Measurements from ENCODE around the gene SMAD4. TPM values are rescaled to one million over a fixed set of nuclear protein-coding genes. Genes with fewer than 3 reads are reported as not detected.
"Not testable (repeated sequence)": the region's sequence is repeated elsewhere in the genome, so short reads cannot be mapped to it uniquely, and the experiment has no call there.

The SMAD4 gene
- total RNA-seq, 4 donors from 2014 or later = 163 to 305 (median 250) TPM

GRCh38 chr18:50986360-50987087, 43.5 kb upstream of the SMAD4 start:
- Histone ChIP-seq H3K27me3 (no peaks in the 10 kb centered on the region), H3K9me3 (no peaks in the 10 kb centered on the region), H3K27ac (no peak overlapping the region), H3K4me3 (replicated peaks in 1 of 3) (no peak overlapping the region), H3K36me3 (peaks cover 0 to 2% of the 10 kb centered on the region in 2 donors), H3K4me1 (peaks cover 2 to 15% of the 10 kb centered on the region in 2 donors)
- TF ChIP-seq, protein P1, sequence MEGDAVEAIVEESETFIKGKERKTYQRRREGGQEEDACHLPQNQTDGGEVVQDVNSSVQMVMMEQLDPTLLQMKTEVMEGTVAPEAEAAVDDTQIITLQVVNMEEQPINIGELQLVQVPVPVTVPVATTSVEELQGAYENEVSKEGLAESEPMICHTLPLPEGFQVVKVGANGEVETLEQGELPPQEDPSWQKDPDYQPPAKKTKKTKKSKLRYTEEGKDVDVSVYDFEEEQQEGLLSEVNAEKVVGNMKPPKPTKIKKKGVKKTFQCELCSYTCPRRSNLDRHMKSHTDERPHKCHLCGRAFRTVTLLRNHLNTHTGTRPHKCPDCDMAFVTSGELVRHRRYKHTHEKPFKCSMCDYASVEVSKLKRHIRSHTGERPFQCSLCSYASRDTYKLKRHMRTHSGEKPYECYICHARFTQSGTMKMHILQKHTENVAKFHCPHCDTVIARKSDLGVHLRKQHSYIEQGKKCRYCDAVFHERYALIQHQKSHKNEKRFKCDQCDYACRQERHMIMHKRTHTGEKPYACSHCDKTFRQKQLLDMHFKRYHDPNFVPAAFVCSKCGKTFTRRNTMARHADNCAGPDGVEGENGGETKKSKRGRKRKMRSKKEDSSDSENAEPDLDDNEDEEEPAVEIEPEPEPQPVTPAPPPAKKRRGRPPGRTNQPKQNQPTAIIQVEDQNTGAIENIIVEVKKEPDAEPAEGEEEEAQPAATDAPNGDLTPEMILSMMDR (IDR thresholded peaks at IDR 0.05) = no peak
- TF ChIP-seq POLR2A (IDR thresholded peaks at IDR 0.05) = no peak
- WGBS, 2 donors = 86 to 97% methylated on average over 2 of the region's 2 CpGs
- no peak for DNase-seq
- intact Hi-C loops (cut with DNase I) = no loop called here

DNA sequence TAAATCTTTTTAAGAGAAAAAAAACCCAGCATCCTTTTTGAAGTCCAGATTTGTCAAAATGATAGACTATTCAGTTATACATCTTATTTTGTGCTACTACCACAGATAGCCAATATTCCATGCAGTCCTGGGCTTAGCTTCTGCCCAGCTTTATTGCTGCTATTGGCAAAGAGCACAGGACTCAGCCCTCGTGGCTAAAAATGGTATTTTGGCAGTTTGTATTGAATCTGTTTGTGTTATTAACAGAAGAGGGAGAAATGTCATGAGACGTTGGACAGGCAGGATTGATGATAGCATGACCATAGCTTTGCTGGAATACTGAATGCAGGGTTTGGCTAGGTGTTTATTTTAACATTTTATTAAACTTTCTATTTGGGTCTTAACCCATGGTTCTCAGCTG, 42.8 kb upstream of the SMAD4 start:
- Histone ChIP-seq H3K9me3 (no peaks in the 10 kb centered on the region), H3K4me3 (replicated peaks in 1 of 3) (no peak overlapping the region), H3K36me3 (peaks cover 0 to 2% of the 10 kb centered on the region in 2 donors), H3K4me1 (peaks cover 2 to 14% of the 10 kb centered on the region in 2 donors), H3K27ac (no peak overlapping the region), H3K27me3 (no peaks in the 10 kb centered on the region)
- 73 to 76% methylated on average over 2 of the region's 2 CpGs for WGBS, 2 donors
- intact Hi-C loops (cut with DNase I) = no loop called here
- no peak for TF ChIP-seq POLR2A (IDR thresholded peaks at IDR 0.05)
- TF ChIP-seq, protein P1 (IDR thresholded peaks at IDR 0.05) = no peak
- no peak for DNase-seq

DNA sequence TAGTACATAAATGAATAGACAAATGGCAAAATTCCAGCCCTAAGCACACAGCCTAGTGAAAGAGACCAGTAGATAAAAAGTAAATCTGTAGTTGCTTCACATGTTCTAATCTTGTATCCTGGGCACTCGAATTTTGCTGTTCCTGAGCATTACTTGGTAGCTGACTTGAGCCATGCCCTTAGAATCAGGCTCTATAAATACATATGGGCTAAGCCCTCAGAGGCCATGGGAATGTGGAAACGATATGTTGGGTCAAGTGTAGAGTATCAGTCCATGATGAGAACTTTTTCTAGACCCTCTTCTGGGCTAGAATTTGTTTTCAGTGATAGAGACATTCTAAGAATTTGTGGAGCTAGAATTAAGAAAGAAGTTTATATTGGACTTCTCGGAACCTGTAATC, 40.3 kb upstream of the SMAD4 start:
- TF ChIP-seq POLR2A (IDR thresholded peaks at IDR 0.05) = no peak
- TF ChIP-seq, protein P1 (IDR thresholded peaks at IDR 0.05) = no peak
- peaks cover 0 to 2% of the 10 kb centered on the region in 2 donors for H3K36me3 ChIP-seq
- no peak overlapping the region for H3K4me3 ChIP-seq (replicated peaks in 1 of 3)
- intact Hi-C loops (cut with DNase I) = no loop called here
- H3K27me3 ChIP-seq = no peaks in the 10 kb centered on the region
- no peak for DNase-seq
- H3K9me3 ChIP-seq = no peaks in the 10 kb centered on the region
- no peak overlapping the region for H3K27ac ChIP-seq
- peaks cover 2 to 8% of the 10 kb centered on the region in 2 donors for H3K4me1 ChIP-seq
- 94% methylated on average over 3 of the region's 3 CpGs for WGBS, 2 donors

GRCh38 chr18:50992351-50992762, 37.7 kb upstream of the SMAD4 start:
- WGBS, 2 donors = 76 to 78% methylated on average over 3 of the region's 3 CpGs

GRCh38 chr18:50994031-50994430, 36.0 kb upstream of the SMAD4 start:
- TF ChIP-seq POLR2A (IDR thresholded peaks at IDR 0.05) = no peak
- TF ChIP-seq, protein P1 (IDR thresholded peaks at IDR 0.05) = no peak
- intact Hi-C loops (cut with DNase I) = no loop called here

More at GRCh38 chr18:50992351-50992762, 37.7 kb upstream of the SMAD4 start:
- Histone ChIP-seq H3K9me3 (no peaks in the 10 kb centered on the region), H3K27me3 (no peaks in the 10 kb centered on the region), H3K27ac (no peak overlapping the region), H3K4me1 (no peaks in the 10 kb centered on the region), H3K36me3 (no peaks in the 10 kb centered on the region), H3K4me3 (replicated peaks in 1 of 3) (no peak overlapping the region)
- DNase-seq = no peak
- intact Hi-C loops (cut with DNase I) = no loop called here
- no peak for TF ChIP-seq POLR2A (IDR thresholded peaks at IDR 0.05)
- TF ChIP-seq, protein P1 (IDR thresholded peaks at IDR 0.05) = no peak

GRCh38 chr18:51003174-51003573, 26.8 kb upstream of the SMAD4 start:
- H3K4me3 ChIP-seq (replicated peaks in 1 of 3); H3K27me3 ChIP-seq; H3K9me3 ChIP-seq; DNase-seq; intact Hi-C loops (cut with DNase I); H3K4me1 ChIP-seq; H3K36me3 ChIP-seq; H3K27ac ChIP-seq: not testable (repeated sequence)
- 98 to 100% methylated on average over 2 of the region's 2 CpGs for WGBS, 2 donors

More at GRCh38 chr18:50994031-50994430, 36.0 kb upstream of the SMAD4 start:
- Histone ChIP-seq H3K4me3 (replicated peaks in 1 of 3) (no peak overlapping the region), H3K36me3 (no peaks in the 10 kb centered on the region), H3K4me1 (no peaks in the 10 kb centered on the region), H3K27me3 (no peaks in the 10 kb centered on the region), H3K27ac (no peak overlapping the region), H3K9me3 (no peaks in the 10 kb centered on the region)
- WGBS, 2 donors = 90 to 95% methylated on average over 2 of the region's 2 CpGs
- no peak for DNase-seq
